ENCODE results near the gene ARID1B. TPM values are rescaled to one million over a fixed set of nuclear protein-coding genes. Genes with fewer than 3 reads are reported as not detected.
A peak's percentile ranks its signal among the peaks of the same experiment; 100 is the strongest.

ARID1B gene
- total RNA-seq, 1 donor from 2014 or later: 16.3 TPM

DNA sequence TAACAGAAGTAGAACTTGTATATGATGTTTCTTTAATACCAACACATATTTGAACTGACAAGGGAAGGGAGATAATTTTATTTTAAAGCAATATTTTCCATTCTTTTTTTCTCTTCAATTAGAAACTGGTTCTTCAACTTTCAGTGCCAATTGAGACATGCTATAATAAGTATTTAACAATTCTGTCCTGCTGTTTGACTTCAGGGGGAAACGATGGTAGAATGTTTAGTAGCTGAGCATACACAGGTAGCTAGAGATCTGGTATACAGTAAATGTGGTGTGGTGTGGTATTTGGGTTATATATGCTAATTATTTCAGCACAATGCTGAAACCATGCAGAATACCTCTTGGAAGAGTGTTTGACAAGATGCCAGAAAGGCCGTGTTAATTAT is 156.9 kb downstream of the ARID1B start:
- DNase-seq (ENCODE audit: low read depth) (peak; percentile 58), FAIRE-seq (no peak)
- TF ChIP-seq, protein P1, sequence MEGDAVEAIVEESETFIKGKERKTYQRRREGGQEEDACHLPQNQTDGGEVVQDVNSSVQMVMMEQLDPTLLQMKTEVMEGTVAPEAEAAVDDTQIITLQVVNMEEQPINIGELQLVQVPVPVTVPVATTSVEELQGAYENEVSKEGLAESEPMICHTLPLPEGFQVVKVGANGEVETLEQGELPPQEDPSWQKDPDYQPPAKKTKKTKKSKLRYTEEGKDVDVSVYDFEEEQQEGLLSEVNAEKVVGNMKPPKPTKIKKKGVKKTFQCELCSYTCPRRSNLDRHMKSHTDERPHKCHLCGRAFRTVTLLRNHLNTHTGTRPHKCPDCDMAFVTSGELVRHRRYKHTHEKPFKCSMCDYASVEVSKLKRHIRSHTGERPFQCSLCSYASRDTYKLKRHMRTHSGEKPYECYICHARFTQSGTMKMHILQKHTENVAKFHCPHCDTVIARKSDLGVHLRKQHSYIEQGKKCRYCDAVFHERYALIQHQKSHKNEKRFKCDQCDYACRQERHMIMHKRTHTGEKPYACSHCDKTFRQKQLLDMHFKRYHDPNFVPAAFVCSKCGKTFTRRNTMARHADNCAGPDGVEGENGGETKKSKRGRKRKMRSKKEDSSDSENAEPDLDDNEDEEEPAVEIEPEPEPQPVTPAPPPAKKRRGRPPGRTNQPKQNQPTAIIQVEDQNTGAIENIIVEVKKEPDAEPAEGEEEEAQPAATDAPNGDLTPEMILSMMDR (IDR thresholded peaks at IDR 0.05; ENCODE audit: insufficient read depth, low read length, severe bottlenecking): no peak
- Histone ChIP-seq H3K27me3 (ENCODE audit: control insufficient read depth, insufficient read depth, low read length) (no peaks in the 10 kb centered on the region), H3K36me3 (ENCODE audit: control insufficient read depth, insufficient read depth, low read length) (no peaks in the 10 kb centered on the region), H3K4me3 (ENCODE audit: low read depth, low read length) (no peak overlapping the region)

DNA sequence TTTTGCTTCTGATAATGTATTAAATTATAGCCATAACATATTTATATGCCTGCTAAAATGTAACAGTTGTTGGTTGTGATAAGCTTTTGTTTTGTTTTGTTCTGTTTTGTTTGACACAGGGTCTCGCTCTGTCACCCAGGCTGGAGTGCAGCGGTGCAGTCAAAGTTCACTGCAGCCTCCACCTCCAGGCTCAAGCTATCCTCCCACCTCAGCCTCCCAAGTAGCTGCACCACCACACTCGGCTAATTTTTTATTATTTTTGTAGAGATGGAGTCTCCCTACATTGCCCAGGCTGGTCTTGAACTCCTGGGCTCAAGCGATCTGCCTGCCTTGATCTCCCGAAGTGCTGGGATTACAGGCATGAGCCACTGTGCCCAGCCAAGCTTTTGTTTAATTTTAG is 157.8 kb downstream of the ARID1B start:
- no peak for FAIRE-seq
- Histone ChIP-seq H3K36me3 (ENCODE audit: control insufficient read depth, insufficient read depth, low read length) (no peaks in the 10 kb centered on the region), H3K4me3 (ENCODE audit: low read depth, low read length) (no peak overlapping the region), H3K27me3 (ENCODE audit: control insufficient read depth, insufficient read depth, low read length) (no peaks in the 10 kb centered on the region)
- TF ChIP-seq, protein P1 (IDR thresholded peaks at IDR 0.05; ENCODE audit: insufficient read depth, low read length, severe bottlenecking): no peak
- no peak for DNase-seq (ENCODE audit: low read depth)

DNA sequence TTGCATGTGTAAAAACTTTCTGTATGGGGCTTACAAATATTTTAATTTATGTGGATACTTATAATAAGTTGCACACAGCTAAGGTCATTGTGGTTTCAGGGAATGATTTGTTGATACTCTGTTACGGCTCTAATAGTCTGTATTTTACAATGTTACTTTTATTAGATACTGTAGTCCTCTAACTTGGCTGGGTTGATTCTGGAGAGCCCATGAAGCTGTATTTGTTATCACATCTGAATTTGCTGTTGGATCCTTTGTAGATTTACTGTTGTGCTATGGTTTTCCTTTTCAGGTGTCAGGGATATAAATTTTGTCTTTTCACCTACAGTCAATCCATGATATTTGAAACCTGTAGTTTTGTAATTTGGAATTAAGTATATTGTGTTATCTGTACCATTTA is 161.0 kb downstream of the ARID1B start:
- Histone ChIP-seq H3K27me3 (ENCODE audit: control insufficient read depth, insufficient read depth, low read length) (no peaks in the 10 kb centered on the region), H3K4me3 (ENCODE audit: low read depth, low read length) (no peak overlapping the region), H3K36me3 (ENCODE audit: control insufficient read depth, insufficient read depth, low read length) (no peaks in the 10 kb centered on the region)
- FAIRE-seq (no peak), DNase-seq (ENCODE audit: low read depth) (no peak)
- TF ChIP-seq, protein P1 (IDR thresholded peaks at IDR 0.05; ENCODE audit: insufficient read depth, low read length, severe bottlenecking): no peak

DNA sequence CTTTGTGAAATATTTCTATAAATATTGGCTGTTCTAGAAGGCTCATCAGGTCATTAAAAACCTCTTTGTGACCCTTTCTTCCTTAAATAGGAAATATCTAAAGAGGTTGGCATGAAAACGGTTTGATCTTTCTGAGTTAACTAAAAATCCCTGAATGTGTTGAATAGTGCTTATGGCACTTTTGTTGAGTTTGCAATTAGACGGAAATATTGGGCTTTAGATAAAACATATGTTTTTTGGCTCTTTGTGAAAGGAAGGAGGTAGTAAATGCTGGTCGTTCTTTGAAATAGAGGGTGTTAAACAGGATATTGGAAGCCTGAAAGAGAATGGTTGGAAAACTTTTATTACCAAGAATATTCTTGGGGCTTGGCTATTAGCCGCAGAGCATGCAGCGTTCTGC is 163.0 kb downstream of the ARID1B start:
- DNase-seq (ENCODE audit: low read depth): no peak
- Histone ChIP-seq H3K27me3 (ENCODE audit: control insufficient read depth, insufficient read depth, low read length) (no peaks in the 10 kb centered on the region), H3K4me3 (ENCODE audit: low read depth, low read length) (no peak overlapping the region), H3K36me3 (ENCODE audit: control insufficient read depth, insufficient read depth, low read length) (no peaks in the 10 kb centered on the region)
- TF ChIP-seq, protein P1 (IDR thresholded peaks at IDR 0.05; ENCODE audit: insufficient read depth, low read length, severe bottlenecking): no peak
- FAIRE-seq: no peak

DNA sequence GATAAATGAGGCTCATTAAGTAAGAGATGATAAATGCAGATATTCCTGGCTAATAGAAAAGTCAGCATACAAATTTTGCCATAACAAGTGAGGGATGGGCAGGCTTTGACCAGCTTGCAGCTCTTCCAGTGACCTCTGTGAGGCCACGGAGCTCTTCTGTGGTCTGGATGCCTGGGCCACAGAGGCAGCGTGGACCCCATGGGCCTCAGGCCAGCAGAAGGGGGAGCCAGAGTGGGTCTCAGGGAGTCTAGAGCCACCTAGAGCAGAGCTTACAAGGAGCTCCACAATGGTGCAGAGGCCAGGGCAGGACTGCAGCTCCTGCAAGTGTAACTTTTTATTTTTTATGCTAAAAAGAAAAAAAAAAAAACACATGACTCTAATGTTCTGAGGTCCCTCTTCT is 165.1 kb downstream of the ARID1B start:
- H3K27me3 ChIP-seq (ENCODE audit: control insufficient read depth, insufficient read depth, low read length): no peaks in the 10 kb centered on the region
- no peaks in the 10 kb centered on the region for H3K36me3 ChIP-seq (ENCODE audit: control insufficient read depth, insufficient read depth, low read length)
- no peak overlapping the region for H3K4me3 ChIP-seq (ENCODE audit: low read depth, low read length)
- TF ChIP-seq, protein P1 (IDR thresholded peaks at IDR 0.05; ENCODE audit: insufficient read depth, low read length, severe bottlenecking): no peak
- FAIRE-seq (no peak), DNase-seq (ENCODE audit: low read depth) (no peak)

DNA sequence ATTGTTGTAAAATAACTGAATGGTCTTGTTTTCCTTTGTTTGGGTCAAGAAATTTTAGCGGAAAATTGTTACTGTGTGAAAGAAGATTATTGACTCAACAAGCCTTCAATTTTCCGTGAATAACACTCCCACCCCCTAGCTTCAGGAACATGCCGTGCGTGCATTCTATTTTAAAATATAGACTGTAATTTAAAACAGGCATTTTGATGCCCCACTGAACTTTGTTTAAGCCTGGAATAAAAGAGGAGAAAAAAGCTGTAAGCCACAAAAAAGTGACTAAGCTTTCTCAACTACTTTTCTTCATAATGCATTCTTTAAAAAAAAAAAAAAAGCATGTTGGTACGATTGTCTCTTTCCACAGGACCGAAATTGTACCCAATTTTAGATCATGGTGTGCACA is 166.0 kb downstream of the ARID1B start:
- Histone ChIP-seq H3K4me3 (ENCODE audit: low read depth, low read length) (no peak overlapping the region), H3K36me3 (ENCODE audit: control insufficient read depth, insufficient read depth, low read length) (no peaks in the 10 kb centered on the region), H3K27me3 (ENCODE audit: control insufficient read depth, insufficient read depth, low read length) (no peaks in the 10 kb centered on the region)
- TF ChIP-seq, protein P1 (IDR thresholded peaks at IDR 0.05; ENCODE audit: insufficient read depth, low read length, severe bottlenecking): no peak
- FAIRE-seq (no peak), DNase-seq (ENCODE audit: low read depth) (no peak)
